ENCODE data around the gene RCOR2.

Gene RCOR2

GRCh38 chr11:63875506-63876065 is 41.4 kb downstream of the RCOR2 start:
- no peak for DNase-seq
- Histone ChIP-seq H3K4me3 (ENCODE audit: low read depth in 1 of 2, low read length in 2 of 2) (no peak overlapping the region), H3K4me1 (ENCODE audit: insufficient read depth, low read length) (no peaks in the 10 kb centered on the region), H2AFZ (ENCODE audit: low read depth, low read length) (no peak overlapping the region), H3K79me2 (ENCODE audit: insufficient read depth, low read length) (peaks cover 97% of the 10 kb centered on the region), H4K20me1 (ENCODE audit: insufficient read depth, low read length) (peaks cover 82% of the 10 kb centered on the region), H3K36me3 (ENCODE audit: insufficient read depth, low read length) (peaks cover 29% of the 10 kb centered on the region), H3K9me3 (ENCODE audit: insufficient read depth, low read length, severe bottlenecking) (no peaks in the 10 kb centered on the region), H3K9ac (ENCODE audit: low read depth, low read length) (no peak overlapping the region), H3K4me2 (ENCODE audit: insufficient read depth, low read length) (no peak overlapping the region), H3K27ac (ENCODE audit: low read length) (no peak overlapping the region), H3K27me3 (ENCODE audit: insufficient read depth, low read length, poor library complexity) (no peaks in the 10 kb centered on the region)
- TF ChIP-seq EZH2 (IDR thresholded peaks at IDR 0.05; ENCODE audit: borderline replicate concordance, low read depth, low read length, severe bottlenecking) (no peak), CTCF (IDR thresholded peaks at IDR 0.05; ENCODE audit: borderline replicate concordance, extremely low read depth, low read length, poor library complexity, severe bottlenecking) (no peak)
- no peak for ATAC-seq (ENCODE audit: insufficient read depth, low read depth)

DNA sequence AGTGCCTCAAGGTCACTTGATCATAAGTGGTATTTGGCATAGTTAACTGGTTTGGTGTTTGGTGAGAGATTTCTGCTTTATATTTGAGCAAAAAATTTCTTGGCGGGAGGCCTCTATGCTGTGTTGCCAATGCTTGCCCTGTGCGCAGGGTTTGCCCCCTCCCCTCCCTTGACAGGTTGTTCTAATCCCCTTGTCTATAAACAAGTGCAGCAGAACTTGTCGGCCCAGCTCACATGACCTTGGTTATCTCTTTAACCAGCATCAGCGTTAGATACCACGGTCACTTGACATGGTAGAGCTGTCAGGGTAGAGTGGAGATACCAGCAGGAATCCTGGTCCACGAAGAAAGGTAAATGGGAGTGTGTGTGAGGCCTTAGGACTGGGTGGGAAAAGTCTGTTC is 42.5 kb downstream of the RCOR2 start:
- no peak for DNase-seq
- Histone ChIP-seq H3K36me3 (ENCODE audit: insufficient read depth, low read length) (peaks cover 36% of the 10 kb centered on the region), H3K4me1 (ENCODE audit: insufficient read depth, low read length) (peaks cover 4% of the 10 kb centered on the region; the same call in 1 of the 2 replicates), H3K9me3 (ENCODE audit: insufficient read depth, low read length, severe bottlenecking) (no peaks in the 10 kb centered on the region), H3K4me3 (ENCODE audit: low read depth in 1 of 2, low read length in 2 of 2) (no peak overlapping the region), H3K27ac (ENCODE audit: low read length) (no peak overlapping the region), H3K79me2 (ENCODE audit: insufficient read depth, low read length) (peaks cover 97% of the 10 kb centered on the region), H2AFZ (ENCODE audit: low read depth, low read length) (no peak overlapping the region), H3K9ac (ENCODE audit: low read depth, low read length) (no peak overlapping the region), H3K27me3 (ENCODE audit: insufficient read depth, low read length, poor library complexity) (no peaks in the 10 kb centered on the region), H4K20me1 (ENCODE audit: insufficient read depth, low read length) (peaks cover 84% of the 10 kb centered on the region), H3K4me2 (ENCODE audit: insufficient read depth, low read length) (no peak overlapping the region)
- no peak for ATAC-seq (ENCODE audit: insufficient read depth, low read depth)
- no peak for TF ChIP-seq CTCF (IDR thresholded peaks at IDR 0.05; ENCODE audit: borderline replicate concordance, extremely low read depth, low read length, poor library complexity, severe bottlenecking)
- no peak for TF ChIP-seq EZH2 (IDR thresholded peaks at IDR 0.05; ENCODE audit: borderline replicate concordance, low read depth, low read length, severe bottlenecking)

GRCh38 chr11:63873311-63873710 is 43.7 kb downstream of the RCOR2 start:
- no peak overlapping the region for H3K4me2 ChIP-seq (ENCODE audit: insufficient read depth, low read length)
- peaks cover 86% of the 10 kb centered on the region for H4K20me1 ChIP-seq (ENCODE audit: insufficient read depth, low read length)
- peaks cover 14% of the 10 kb centered on the region for H3K4me1 ChIP-seq (ENCODE audit: insufficient read depth, low read length)
- TF ChIP-seq EZH2 (IDR thresholded peaks at IDR 0.05; ENCODE audit: borderline replicate concordance, low read depth, low read length, severe bottlenecking) (no peak), CTCF (IDR thresholded peaks at IDR 0.05; ENCODE audit: borderline replicate concordance, extremely low read depth, low read length, poor library complexity, severe bottlenecking) (no peak)
- H3K27ac ChIP-seq (ENCODE audit: low read length): 0 out of 2 replicates have a peak overlapping the region, but pooled peaks have one; percentile 30
- no peaks in the 10 kb centered on the region for H3K27me3 ChIP-seq (ENCODE audit: insufficient read depth, low read length, poor library complexity)
- peaks cover 41% of the 10 kb centered on the region for H3K36me3 ChIP-seq (ENCODE audit: insufficient read depth, low read length)
- no peak overlapping the region for H2AFZ ChIP-seq (ENCODE audit: low read depth, low read length)
- no peaks in the 10 kb centered on the region for H3K9me3 ChIP-seq (ENCODE audit: insufficient read depth, low read length, severe bottlenecking)
- peaks cover 97% of the 10 kb centered on the region for H3K79me2 ChIP-seq (ENCODE audit: insufficient read depth, low read length)
- H3K9ac ChIP-seq (ENCODE audit: low read depth, low read length): no peak overlapping the region
- DNase-seq: no peak
- ATAC-seq (ENCODE audit: insufficient read depth, low read depth): no peak
- H3K4me3 ChIP-seq (ENCODE audit: low read depth in 1 of 2, low read length in 2 of 2): no peak overlapping the region

All from DND-41 (cell line).